Progenitor cell of endocrine pancreas (in vitro differentiated cells): ENCODE data around the gene TFB1M. TPM values are rescaled to one million over a fixed set of nuclear protein-coding genes. Genes with fewer than 3 reads are reported as not detected.
A peak's percentile ranks its signal among the peaks of the same experiment; 100 is the strongest.

Source experiments
- DNase-seq: peaks from one replicate; pipeline ENCODE4 v3.0.0; 2021; ENCODE audit warnings: low spot score; ENCODE audit not compliant: unreplicated experiment
- H3K27ac Mint-ChIP-seq: 2 replicates; pipeline ENCODE4 v1.8.0; 2021; ENCODE audit warnings: mild to moderate bottlenecking, moderate library complexity, mixed read lengths
- H3K27me3 Mint-ChIP-seq: 2 replicates; pipeline ENCODE4 v1.8.0; 2021; ENCODE audit warnings: mixed read lengths
- H3K36me3 Mint-ChIP-seq: 2 replicates; pipeline ENCODE4 v1.8.0; 2022; ENCODE audit warnings: mixed read lengths; ENCODE audit not compliant: insufficient read depth
- H3K4me1 Mint-ChIP-seq: 2 replicates; pipeline ENCODE4 v1.8.0; 2021; ENCODE audit warnings: low read depth, mixed read lengths
- H3K4me3 Mint-ChIP-seq: 2 replicates; pipeline ENCODE4 v1.8.0; 2021; ENCODE audit warnings: low read depth, mild to moderate bottlenecking, moderate library complexity, mixed read lengths
- H3K9me3 Mint-ChIP-seq: 2 replicates; pipeline ENCODE4 v1.8.0; 2021; ENCODE audit warnings: low read depth, mixed read lengths
- total RNA-seq: library from RNA; stranded (reverse); gene quantifications from 2 replicates; pipeline ENCODE4 v1.2.1, GENCODE V29; 2021
- TF ChIP-seq, protein P1 (sequence below): fragments of 200-600 bp; sonication (generic); IDR thresholded peaks from one replicate; pipeline ENCODE4 v1.5.0; 2021; ENCODE audit warnings: antibody characterized with exemption, mild to moderate bottlenecking; ENCODE audit not compliant: unreplicated experiment

The TFB1M gene
- total RNA-seq, 1 donor from 2014 or later: 33.2 TPM

DNA sequence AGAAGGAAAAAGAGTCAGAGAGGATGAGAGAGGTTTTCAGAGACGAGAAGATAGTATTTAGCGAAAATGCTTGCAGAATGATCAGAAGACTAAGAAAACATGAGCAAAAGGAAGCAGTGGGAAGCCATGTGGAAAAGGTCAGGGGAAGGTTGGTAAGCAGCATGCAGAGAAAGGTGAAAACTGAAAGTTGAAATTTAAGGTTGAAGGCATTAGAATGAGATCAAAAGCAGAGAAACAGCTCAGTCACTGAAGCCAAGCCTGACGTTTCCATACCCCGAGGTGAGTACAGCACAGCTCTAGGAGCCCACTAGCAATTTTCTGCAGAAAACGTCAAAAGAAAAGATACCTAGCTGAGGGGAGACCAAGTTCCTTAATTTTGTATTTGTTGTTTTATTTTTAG is 19.1 kb upstream of the TFB1M start:
- Mint-ChIP-seq H3K4me1 (peaks cover 18% of the 10 kb centered on the region), H3K27ac (no peak overlapping the region), H3K27me3 (no peaks in the 10 kb centered on the region), H3K36me3 (peaks cover 9% of the 10 kb centered on the region), H3K9me3 (peaks cover 32% of the 10 kb centered on the region), H3K4me3 (no peak overlapping the region)
- DNase-seq: no peak
- TF ChIP-seq, protein P1, sequence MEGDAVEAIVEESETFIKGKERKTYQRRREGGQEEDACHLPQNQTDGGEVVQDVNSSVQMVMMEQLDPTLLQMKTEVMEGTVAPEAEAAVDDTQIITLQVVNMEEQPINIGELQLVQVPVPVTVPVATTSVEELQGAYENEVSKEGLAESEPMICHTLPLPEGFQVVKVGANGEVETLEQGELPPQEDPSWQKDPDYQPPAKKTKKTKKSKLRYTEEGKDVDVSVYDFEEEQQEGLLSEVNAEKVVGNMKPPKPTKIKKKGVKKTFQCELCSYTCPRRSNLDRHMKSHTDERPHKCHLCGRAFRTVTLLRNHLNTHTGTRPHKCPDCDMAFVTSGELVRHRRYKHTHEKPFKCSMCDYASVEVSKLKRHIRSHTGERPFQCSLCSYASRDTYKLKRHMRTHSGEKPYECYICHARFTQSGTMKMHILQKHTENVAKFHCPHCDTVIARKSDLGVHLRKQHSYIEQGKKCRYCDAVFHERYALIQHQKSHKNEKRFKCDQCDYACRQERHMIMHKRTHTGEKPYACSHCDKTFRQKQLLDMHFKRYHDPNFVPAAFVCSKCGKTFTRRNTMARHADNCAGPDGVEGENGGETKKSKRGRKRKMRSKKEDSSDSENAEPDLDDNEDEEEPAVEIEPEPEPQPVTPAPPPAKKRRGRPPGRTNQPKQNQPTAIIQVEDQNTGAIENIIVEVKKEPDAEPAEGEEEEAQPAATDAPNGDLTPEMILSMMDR: no peak

DNA sequence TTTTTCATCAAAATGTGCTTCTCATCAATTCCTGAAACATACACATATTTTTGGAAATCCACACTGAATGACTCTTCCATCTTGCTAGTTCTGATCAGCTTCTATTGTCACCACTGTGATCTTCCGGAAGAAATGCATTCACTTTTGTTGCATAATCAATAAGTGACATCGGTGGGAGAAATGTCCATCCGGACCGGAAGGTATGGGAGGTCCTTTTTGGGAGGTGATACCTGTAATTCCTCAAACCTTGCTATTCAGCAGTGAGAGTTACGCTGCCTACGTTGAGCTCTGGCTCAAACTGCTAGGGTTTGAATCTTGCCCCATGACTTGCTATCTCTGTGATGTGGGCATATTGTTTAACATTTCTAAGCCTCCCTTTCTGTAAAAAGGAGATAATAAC is 16.6 kb upstream of the TFB1M start:
- Mint-ChIP-seq H3K4me1 (peaks cover 26% of the 10 kb centered on the region), H3K27ac (peak overlapping the region; percentile 33), H3K4me3 (no peak overlapping the region), H3K9me3 (peaks cover 10% of the 10 kb centered on the region), H3K27me3 (no peaks in the 10 kb centered on the region), H3K36me3 (peaks cover 2% of the 10 kb centered on the region)
- TF ChIP-seq, protein P1: no peak
- DNase-seq: no peak

DNA sequence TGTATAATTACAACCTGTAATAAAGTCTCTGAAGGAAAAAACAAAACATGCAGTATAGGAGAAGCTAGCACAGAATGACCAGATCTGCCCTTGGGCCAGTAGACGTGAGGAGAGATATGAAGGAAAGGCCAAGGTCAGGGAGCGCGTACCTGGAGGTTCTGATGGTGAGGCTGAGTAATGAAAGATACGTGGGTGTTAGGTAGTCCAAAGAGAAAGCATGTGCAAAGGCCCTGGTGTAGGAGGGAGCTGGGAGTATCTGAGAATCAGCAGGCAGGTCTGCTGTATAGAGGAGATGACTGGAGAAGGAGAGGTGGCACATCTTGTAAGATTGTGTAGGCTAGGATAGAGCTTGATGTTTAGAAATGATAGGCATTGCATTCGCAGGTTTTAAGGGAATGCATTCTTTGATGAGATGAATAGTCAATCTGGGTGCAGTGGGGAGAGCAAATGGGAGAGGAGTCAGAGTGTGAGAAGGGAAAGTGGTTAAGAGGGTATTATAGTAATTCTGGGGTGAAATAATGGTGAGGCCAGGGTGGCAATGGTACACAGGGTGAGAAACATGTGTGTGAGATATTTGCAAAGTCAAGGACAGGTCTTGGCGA is 15.9 kb upstream of the TFB1M start:
- no peak for DNase-seq
- no peaks in the 10 kb centered on the region for H3K27me3 Mint-ChIP-seq
- H3K36me3 Mint-ChIP-seq: no peaks in the 10 kb centered on the region
- H3K9me3 Mint-ChIP-seq: peaks cover 5% of the 10 kb centered on the region
- TF ChIP-seq, protein P1: no peak
- peak overlapping the region; percentile 4 for H3K27ac Mint-ChIP-seq
- H3K4me1 Mint-ChIP-seq: peaks cover 30% of the 10 kb centered on the region
- H3K4me3 Mint-ChIP-seq: no peak overlapping the region

DNA sequence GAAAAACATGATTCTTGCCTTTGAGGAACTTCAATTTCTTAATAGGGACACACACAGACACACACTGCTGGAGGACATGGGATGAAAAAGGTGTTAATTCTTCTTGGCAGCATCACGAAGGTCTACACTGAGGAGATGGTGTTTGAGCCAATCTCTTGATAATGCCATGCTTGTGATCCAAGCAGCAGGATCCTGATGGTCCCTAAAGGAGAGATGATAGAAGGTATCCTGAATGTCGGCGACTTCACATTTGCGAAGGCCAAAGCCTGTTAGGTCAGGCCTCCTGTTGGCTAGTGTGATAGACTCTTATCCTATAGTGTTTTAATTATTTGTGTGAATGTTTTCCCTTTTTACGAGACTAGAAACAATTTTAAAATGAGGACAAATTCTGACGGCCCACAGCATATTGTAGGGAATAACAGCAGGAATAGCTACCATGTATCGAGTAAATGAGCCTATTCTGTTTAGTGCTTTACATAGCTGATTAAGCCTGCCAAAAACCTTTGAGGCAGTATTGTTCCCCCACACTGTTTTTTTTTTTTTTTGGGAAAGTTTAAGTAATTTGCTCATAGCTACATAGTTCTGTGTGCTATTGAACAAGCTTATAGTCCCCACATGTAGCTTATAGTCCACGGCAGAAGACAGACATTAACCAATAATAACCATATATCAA is 15.3 kb upstream of the TFB1M start:
- Mint-ChIP-seq H3K36me3 (no peaks in the 10 kb centered on the region), H3K9me3 (peaks cover 3% of the 10 kb centered on the region), H3K4me3 (peak overlapping the region; percentile 3), H3K4me1 (peaks cover 30% of the 10 kb centered on the region), H3K27me3 (no peaks in the 10 kb centered on the region), H3K27ac (peak overlapping the region; percentile 91)
- TF ChIP-seq, protein P1: no peak
- DNase-seq: no peak

DNA sequence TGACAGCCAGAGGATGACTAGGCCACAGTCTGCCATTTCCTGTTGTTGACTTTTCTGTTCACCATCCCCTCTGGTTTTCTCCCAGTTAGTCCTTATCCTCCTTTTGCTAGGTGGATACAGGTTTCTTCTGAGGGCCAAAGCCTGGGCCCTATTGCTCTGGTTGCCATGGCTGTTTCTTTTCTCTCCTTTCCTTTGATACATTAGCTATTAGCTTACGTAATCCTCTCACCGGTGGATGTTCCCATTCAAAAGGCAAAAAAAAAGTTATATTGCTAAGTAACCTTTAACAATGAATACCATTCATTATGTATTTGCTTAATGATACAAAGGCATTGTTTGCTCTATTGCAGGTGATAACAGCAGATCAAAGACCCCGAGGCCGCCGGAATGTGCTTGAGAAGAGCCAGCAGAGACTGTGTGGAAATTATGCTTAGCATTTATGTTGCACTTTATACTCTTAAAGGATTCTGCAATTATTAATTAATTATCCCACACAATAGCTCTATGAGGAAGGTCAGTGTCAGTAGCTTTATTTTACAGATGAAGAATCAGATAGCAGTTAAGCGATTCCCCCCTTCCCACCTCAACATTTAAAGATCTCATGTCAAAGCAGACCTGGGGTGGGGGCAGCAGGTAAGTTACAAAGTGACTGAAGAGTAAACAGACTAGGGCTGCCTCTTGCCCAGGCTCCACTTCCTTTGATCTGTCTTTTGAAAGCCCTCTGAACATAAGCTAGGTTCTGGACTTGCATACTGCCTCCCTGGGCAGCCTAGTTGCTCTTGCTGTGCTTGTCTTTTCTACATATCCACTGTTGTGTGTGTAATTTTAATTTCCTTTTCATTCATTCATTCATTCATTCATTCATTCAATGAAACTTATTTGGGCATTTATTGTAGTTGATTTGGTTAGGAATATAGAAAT is 14.5 kb upstream of the TFB1M start:
- H3K27me3 Mint-ChIP-seq: no peaks in the 10 kb centered on the region
- peak overlapping the region; percentile 91 for H3K27ac Mint-ChIP-seq
- DNase-seq: peak; percentile 38
- H3K9me3 Mint-ChIP-seq: peaks cover 3% of the 10 kb centered on the region
- H3K4me1 Mint-ChIP-seq: peaks cover 30% of the 10 kb centered on the region
- H3K36me3 Mint-ChIP-seq: no peaks in the 10 kb centered on the region
- H3K4me3 Mint-ChIP-seq: peak overlapping the region; percentile 54
- TF ChIP-seq, protein P1: no peak
